HG03432 (cell line): ENCODE measurements around the gene CYSTM1.
A peak's percentile ranks its signal among the peaks of the same experiment; 100 is the strongest.

Source experiments
- ATAC-seq: cut with Tn5 transposase; IDR thresholded peaks from one replicate; pipeline ENCODE4 v1.9.1; 2021; ENCODE audit warnings: mild to moderate bottlenecking, moderate library complexity; ENCODE audit not compliant: unreplicated experiment

Gene CYSTM1

DNA sequence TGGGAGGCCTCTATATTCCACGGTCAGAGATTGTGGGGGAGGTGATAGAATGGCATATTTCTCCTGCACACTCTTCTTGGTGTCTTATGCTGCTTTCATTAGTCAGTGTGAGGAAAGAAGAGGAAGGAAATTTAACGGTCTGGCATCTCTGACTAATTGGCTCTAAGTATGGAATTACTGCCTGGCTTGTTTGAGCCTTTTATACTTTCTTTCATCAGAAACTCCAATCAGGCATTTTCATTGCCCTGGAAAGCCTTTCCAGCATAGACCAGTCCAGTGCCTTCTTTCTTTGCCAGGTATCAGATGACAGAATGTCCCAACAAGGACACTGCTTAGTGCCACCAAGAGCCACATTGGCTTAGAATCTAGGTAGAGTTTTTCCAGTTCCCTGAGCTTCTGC lies 30.2 kb downstream of the CYSTM1 start:
- ATAC-seq, result no peak

DNA sequence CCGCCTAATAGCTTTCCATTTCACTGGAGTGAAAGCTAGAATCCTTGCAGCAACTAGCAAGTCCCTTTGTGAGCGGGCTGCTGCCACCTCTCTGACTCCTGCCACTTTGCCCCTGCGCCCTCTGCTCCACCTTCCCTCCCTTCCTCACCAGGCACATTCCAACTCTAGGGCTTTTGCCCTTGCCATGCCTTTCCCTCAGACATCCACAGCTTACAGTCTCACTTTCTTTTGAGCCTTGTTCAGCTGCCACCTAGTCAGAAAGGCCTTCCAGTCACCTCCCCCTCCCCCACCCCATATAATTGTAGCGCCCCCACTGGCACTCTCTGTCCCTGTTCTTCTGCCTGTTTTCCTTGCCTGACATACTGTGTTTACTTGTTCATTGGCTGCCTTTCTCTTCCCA lies 31.0 kb downstream of the CYSTM1 start:
- no peak for ATAC-seq

DNA sequence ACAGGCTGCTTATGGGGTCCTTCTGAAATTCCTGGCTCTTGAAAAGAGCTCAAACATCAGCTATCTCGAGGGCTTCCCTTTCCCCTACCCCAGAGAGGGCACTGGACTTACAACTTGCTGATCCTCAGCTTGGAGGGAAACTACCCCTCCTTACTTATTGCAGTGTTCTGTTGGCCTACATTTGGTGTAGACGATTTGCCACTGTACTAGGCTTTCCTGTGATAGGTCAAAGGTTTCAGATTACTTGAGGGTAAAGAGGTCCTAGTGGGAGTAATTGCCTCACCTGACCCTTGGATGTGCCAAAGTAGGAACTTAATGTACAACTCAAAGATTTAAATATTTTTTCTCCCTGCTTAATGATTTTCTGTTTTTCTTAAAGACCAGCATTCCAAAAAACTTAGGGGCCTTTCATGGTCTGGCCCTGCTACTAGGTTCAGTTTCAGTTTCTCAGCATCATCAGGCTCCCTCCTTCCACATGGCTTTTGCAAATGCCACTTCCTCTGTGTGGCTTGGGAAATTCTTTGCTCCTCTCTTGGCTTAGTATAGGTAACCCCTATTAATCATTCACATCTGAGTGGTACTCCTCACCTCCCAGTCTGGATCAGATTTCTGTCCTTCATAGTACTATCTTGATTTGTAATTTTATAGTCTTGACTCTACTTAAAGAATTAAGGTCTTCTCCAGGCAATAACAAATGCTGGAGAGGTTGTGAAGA lies 32.4 kb downstream of the CYSTM1 start:
- ATAC-seq, result peak; percentile 86

DNA sequence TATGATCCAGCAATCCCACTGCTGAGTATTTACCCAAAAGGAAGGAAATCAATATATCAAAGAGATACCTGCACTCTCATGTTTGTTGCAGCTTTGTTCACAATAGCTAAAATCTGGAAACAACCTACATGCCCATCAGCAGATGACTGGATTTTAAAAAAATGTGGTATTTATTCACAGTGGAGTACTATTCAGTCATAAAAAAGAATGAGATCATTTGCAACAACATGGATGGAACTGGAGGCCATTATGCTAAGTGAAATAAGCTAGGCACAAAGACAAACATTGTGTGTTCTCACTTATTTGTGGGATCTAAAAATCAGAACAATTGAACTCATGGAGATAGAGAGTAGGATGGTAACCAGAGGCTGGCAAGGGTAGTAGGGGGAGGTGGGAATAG lies 33.1 kb downstream of the CYSTM1 start:
- ATAC-seq, result no peak

DNA sequence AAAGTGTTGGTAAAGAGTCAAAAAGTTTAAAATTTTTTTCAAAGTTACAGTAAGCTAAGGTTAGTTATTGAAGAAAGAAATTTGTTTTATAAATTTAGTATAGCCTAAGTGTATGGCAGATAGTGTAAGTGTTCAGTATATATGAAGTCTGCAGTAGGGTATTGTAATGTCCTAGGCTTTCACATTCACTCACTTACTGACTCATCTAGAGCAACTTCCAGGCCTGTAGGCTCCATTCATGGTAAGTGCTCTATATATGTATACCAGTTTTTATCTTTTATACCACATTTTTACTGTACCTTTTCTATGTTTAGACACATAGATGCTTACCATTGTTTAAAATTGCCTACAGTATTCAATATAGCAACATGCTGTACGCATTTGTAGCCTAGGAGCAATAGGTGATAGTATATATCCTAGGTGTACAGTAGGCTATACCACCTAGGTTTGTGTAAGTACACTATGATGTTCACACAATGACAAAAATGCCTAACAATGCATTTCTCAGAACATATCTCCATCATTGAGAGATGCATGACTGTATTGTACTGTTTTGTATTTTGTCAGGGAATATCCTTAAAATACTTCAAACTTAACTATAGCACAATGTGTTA lies 38.5 kb downstream of the CYSTM1 start:
- peak; percentile 80 for ATAC-seq

DNA sequence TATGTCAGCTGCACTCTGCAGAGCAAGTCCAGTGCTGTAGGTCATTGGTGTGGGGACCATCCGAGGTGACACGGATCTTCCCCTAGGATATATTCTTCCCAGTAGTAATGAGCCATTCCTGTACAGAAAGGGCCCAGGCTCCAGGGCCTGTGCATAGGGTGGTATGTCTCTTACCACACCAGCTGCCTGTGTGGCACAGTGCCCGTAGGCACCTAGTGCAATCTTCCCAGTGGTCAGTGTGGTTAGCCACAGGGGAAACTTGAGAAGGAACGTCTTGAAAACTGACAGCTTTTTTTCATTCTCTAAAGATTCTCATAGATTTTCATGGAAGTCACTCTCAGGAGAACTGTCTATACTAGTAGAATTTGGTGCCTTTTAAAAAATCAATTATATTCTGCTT lies 39.8 kb downstream of the CYSTM1 start:
- peak; percentile 39 for ATAC-seq

DNA sequence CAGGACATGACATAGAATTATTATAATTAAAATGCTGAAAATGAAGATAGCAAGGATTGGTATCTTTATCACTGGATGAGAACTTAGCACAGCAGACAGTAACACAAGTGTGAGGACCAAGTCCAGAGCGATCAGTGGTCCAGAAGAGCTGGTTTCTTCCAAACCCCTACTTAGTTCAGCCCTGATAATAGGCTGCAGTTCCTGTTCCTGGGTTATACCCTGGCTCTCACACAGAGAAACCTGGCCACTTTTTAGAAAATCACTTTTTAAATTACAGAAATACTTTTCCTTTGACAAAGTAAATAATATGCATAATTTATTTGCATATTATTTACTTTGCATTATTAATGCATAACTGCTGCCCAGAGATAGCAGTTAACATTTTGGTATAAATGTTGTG lies 40.3 kb downstream of the CYSTM1 start:
- ATAC-seq, result no peak

DNA sequence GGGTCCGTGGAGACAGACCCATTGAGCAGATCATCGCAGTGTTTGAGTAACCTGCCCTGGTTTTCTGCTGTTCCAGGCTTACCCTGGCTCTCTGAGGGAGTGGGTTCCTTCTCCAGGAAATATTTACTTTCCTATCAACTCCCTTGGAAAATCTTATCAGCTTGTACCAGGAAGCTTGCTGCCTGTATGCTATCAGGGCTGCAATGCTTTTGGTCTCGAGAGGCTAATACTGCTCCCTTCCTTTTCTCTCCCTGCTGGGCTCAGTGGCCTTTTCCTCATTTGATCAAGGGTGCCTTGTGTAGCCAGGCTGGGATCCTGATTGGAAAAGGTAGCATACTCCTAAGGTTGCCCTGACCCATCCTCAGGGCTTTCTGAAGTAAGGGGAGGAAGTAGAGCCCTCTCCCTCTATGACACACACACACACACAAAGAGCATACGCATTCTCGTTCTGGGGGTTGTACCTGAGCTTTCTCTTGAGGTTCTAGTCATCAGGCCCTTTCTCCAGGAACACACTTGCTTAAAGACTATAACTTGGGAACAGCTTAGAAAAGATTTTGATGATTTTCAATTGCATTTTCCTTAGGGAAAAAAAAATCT lies 41.6 kb downstream of the CYSTM1 start:
- ATAC-seq, result no peak

DNA sequence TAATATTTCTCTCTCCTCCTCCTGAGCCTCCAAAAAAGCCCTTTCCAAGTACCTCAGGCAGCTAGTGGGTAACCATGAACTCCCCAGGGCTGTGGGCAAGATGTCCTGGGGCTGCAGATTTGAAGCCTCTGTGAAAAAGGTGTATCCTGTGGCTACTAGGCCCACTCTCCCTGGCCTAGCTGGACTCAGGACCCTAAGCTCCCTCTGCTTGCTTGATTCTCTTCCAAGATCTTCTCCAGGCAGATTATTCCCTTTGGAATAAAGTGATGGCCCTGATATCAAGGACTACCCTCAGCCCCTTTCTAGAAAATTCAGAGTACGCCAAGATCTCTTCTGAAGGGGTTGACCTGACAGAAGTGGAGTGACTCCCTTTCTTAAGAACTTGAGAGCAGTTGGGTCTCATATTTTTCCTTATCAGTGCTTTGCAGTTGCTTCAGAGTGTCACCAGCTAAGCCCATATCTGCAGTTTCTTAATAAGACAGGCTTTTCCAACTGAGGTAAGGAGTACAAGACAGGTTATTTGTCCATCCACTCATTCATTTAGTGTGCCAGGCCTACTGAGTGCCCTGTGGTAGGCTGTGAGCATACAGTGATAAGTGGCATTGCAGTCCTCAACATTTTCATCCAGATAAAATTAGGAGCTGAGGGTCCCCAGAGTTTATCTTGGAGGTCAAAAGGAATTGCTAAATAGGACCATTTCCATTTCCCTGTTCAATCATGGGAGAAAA lies 42.5 kb downstream of the CYSTM1 start:
- no peak for ATAC-seq

DNA sequence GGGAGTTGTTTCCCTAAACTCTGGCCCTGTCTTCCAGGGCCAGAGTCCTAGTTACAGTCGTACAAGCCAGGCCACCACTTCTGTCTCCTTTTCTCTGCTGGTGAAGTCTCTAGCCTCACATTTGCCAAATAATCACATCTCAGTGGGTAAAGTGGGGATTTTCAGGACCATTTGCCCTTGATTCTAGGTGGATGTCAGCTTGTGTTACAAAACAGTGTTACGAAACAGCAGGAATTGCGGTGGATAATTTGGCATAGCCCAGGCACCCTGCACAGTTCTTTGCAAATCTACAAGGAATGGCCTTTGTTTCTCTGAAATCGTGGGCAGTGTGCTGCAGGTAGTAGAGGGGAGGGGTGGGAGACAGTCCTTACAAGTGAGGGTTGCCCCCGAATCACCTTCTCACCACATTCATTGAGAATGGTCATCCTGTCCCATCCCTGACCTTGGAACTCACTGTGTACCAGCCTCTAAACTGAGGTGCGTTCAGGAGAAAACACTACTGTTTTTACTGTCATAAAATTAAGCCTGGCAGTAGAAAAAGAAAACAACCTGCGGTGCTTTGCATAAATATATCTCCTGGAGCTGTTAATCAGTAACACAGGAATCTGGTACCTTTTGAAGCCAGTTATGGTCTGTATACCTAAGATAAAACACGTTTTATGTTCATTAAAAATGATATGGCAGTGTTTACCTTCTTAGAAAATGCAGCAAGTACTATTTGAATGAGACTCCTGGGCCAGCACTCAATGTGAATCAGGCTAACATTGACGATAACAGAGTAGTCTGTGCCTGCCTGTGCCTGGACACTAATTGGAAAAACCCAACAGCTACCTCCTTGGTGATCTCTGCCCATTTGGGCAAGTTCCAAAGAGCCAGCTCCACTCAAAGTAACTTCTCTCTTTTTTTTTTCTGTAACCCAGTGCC lies 44.3 kb downstream of the CYSTM1 start:
- ATAC-seq, result peak; percentile 15

DNA sequence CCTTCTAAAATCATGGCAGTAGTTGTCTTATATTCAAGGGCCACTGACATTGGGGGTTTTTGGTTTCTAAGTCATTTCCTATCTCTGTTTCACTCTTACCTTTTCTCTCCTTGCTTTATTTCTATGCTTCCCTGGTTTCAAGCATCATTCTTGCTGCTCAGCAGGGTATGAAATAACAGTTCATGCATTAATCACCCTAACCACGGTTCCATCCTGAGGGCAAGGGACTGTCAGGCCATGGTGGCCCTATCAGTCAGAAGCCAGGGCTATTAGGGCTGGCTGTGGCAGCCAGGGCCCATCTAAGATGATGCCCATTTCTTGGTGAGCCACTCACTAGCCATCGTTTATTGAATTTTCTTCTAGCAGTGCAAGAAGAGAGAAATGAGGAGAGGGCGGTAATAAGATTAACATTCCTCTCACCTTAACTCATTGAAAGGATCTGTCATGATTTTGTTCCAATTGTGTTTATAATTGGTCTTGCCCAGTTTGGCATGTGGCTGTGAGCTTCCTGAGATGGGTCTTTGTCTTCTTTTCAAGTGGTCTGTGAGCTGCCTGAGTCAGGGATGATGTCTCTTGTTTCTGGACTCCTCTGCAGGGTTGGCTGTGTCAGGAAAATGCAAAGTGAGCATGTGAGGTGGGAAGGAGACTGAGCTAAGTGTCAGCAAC lies 45.2 kb downstream of the CYSTM1 start:
- peak; percentile 75 for ATAC-seq

DNA sequence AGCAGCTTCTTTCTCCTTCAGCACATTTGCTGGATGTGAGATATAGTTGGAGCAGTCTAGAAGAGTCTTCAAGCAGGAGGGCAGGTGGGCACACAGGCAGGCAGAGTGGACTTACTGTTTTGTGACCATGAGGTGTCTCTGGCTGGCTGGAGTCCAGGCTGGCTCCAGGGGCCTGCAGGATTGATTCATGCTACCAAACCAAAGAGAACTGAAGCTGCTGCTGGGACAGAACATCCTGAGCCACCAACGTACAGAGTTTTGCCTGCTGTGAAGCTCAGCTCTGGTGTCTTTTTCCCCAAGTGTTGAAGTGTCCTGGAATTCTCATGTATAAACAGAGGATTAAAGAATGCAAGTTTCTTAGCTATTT lies 45.7 kb downstream of the CYSTM1 start:
- ATAC-seq, result no peak

DNA sequence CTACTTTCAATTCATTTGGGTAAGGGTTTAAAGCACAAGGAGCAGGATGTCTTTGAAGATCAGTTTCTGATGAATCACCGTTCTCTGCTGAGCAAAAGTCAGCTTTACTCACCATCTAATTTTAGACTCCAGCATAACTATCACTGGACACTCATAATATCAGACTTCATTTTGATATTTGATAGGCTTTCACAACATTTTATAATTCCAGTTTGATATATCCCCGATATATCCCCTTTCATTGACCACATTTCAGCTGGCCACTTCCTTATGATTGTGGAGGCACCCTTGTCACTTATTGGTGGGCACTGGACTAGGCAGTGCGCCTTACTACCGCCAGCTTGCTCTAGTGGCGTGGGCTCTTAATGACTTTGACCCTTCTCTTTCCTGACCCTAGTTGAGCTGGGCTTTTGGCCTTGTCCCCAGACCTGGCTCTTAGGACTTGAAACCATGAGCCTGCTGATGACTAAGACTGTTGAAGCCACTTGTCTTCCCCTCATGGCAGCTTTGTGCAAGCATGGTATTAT lies 46.8 kb downstream of the CYSTM1 start:
- ATAC-seq, result peak; percentile 60

DNA sequence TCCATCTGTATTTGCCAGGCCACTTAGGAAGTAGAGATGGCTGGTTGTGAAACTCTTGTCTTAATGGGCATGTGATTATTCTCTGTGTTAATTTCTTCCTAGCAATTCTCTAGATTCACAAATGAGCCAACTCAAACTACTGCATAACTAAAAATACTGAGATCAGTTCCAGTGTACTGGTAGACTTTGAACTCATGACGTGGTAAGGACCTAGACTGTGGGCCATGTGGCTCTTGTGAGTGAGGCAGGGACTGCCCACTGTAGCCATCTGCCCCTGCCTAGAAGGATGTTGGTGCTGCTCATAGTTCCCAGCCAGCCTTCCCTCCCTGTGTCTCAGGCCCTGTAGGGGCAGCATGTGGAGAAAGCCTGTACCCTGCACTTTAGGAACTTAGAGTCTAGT lies 47.4 kb downstream of the CYSTM1 start:
- no peak for ATAC-seq

DNA sequence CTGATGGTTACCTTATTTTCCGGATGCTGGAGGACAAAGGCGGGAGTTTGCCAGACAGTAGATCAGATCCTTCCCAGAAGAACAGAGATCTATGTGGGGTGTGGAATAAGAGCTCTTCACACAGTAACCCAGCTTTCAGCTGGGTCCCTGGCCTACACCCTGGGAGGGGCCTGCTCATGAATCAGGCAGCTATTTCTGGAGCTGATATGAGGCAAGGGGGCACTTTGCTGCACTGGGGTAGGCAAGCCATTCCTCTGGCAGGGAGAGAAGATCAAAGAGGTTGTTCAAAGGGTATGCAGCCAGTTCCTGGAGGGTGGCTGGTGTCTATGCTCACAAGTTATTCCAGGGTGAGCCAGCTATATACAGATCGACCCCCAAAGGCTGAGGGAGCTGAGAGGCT lies 48.6 kb downstream of the CYSTM1 start:
- no peak for ATAC-seq

DNA sequence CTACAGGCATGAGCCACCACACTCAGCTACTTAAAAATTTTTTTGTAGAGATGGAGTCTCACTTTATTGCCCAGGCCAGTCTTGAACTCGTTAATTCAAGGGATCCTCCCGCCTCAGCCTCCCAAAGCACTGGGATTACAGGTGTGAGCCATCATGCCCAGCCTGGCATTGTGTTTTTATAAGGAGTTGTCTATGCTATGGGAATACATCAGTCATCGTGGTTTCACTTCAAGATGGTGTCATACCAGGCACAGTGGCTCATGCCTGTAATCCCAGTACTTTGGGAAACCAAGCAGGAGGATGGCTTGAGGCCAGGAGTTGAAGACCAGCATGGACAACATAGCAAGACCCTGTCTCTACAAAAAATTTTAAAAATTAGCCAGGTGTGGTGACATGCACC lies 49.7 kb downstream of the CYSTM1 start:
- no peak for ATAC-seq

DNA sequence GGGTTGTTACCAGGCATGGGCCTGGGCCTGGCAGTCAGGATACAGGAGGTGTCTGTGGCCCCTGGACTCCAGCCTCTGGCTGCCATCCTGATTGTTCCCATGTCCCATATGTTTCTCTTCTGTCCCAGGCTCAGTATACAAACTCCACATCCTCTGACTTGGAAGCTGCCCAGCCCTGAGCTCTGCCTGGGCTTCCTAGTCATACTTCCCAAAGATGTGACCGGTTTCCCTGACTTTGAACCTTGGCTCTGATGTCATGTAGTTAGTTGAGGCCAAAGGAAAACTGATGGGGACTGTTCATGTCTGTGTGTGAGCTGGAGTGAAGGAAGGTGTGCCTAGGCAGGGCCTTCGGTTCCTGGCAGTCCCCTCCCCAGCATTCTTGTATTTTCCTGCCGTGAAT lies 50.4 kb downstream of the CYSTM1 start:
- no peak for ATAC-seq

DNA sequence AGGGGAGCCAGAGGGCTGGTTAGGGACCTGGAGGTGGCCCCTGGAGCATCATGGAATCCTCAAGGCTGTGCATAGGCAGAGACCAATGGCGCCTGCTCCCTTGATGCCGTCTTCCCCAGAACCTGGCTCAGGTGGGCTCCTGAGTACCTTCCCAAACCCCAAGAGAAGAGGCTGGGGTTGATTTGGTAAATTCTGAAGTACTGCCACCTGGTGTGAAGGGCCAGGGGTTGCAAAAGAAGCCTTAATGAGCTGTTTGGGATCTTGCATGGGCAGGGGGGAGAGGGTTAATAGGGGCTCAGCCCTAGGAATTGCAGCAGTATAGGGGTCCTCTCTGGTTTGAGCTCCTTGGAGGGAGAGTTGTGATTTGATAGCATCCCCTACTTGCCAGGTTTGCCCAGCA lies 52.1 kb downstream of the CYSTM1 start:
- no peak for ATAC-seq

DNA sequence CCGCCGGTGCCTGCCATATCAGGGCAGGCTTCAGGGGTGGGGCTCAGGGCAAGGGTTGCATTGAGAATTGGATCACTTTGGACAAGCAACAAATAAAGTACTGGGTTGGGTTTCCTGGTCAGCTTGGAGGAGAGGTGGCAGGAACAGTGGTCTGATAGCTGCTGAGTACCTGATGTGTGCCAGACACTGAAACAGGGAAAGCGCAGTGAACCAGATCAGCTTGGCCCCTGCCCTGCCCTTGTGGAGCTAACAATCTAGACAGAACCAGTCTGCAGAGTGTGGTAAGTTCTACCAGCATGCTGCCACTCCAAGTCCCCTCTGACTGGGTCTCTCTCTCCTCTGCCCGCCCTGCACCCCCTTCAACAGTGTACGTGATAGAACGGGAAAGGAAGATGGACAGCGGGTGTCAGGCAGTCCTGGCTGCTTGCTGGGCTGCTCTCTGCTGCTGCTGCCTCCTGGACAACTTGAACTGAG lies 53.4 kb downstream of the CYSTM1 start:
- no peak for ATAC-seq

DNA sequence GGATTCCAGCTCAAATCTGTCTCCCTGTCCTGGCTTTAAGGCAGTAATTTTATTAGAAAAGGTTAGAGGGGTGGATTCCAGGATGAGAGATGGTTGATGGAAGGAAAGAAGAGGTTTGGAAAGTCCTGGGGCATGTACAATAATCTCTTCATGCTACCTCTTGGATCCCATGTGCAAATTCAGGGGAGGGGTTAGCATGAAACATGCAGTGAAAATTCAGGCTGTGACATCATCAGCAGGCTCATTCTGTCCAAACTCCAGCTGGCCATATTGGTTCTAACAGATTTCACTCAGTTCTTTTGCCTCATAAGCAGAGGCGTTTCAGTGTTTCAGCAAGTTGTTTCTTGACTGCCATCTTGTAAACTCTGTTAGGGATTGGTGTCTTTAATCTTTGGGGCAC lies 55.4 kb downstream of the CYSTM1 start:
- no peak for ATAC-seq
